SK-N-SH (cell line): ENCODE measurements around the gene AUTS2. TPM values are rescaled to one million over a fixed set of nuclear protein-coding genes. Genes with fewer than 3 reads are reported as not detected.

Source experiments
- CTCF ChIA-PET: fragments of 300-600, 350-600 bp; formaldehyde crosslinking; extraction: SDS; loops from one replicate; lab custom pipeline; 2021; lab: Yijun Ruan, JAX
- POLR2A ChIA-PET: fragments of 350-600 bp; sonication (Branson Sonifier 250); formaldehyde crosslinking; extraction: SDS; loops from one replicate; lab custom pipeline; 2020; ENCODE audit warnings: antibody characterized with exemption, inconsistent platforms; lab: Yijun Ruan, JAX
- DNase-seq: peaks from one replicate; pipeline ENCODE4 v3.0.0; 2012
- H2AFZ ChIP-seq: fragments of 200-600 bp; sonication (generic); 2 replicates; pipeline ENCODE4 v1.8.1; 2016; ENCODE audit warnings: antibody characterized with exemption, mild to moderate bottlenecking, low read depth
- H3F3A ChIP-seq: fragments of 200-600 bp; sonication (generic); replicated peaks from 2 replicates; pipeline ENCODE3; 2016; ENCODE audit warnings: antibody characterized with exemption, mild to moderate bottlenecking; ENCODE audit not compliant: insufficient read depth
- H3K27ac ChIP-seq, 2 experiments: fragments of 200-500 bp in 1 of 2; fragments of 200-600 bp in 1 of 2; sonication (Bioruptor generic) in 1 of 2; sonication (generic), shearing (Covaris generic) in 1 of 2; 2 replicates each; pipeline versions ENCODE4 v1.5.1 to v1.6.1; 2014 to 2016; ENCODE audit warnings: low read depth in 2 of 2, inconsistent platforms in 1 of 2, low read length in 1 of 2, mild to moderate bottlenecking in 1 of 2, mixed read lengths in 1 of 2
- H3K27me3 ChIP-seq: fragments of 200-600 bp; sonication (generic), shearing (Covaris generic); 2 replicates; pipeline ENCODE4 v1.6.1; 2016; ENCODE audit warnings: mixed run types; ENCODE audit not compliant: insufficient read depth
- H3K36me3 ChIP-seq, 2 experiments: fragments of 200-500 bp in 1 of 2; fragments of 200-600 bp in 1 of 2; sonication (Bioruptor generic) in 1 of 2; sonication (generic) in 1 of 2; replicated peaks in 1 of 2; 2 replicates each; pipeline versions ENCODE3 to v1.5.1; 2014 to 2016; ENCODE audit warnings: low read length in 1 of 2, mild to moderate bottlenecking in 1 of 2; ENCODE audit not compliant: insufficient read depth in 2 of 2, control insufficient read depth in 1 of 2
- H3K4me1 ChIP-seq, 2 experiments: fragments of 200-500 bp in 1 of 2; fragments of 200-600 bp in 1 of 2; sonication (Bioruptor generic) in 1 of 2; sonication (generic), shearing (Covaris generic) in 1 of 2; 2 replicates each; pipeline versions ENCODE4 v1.5.1 to v1.6.1; 2014 to 2016; ENCODE audit warnings: low read depth in 1 of 2, low read length in 1 of 2, mixed run types in 1 of 2; ENCODE audit not compliant: insufficient read depth in 2 of 2, control insufficient read depth in 1 of 2
- H3K4me2 ChIP-seq: fragments of 200-600 bp; sonication (generic), shearing (Covaris generic); 2 replicates; pipeline ENCODE4 v1.6.1; 2017; ENCODE audit warnings: mixed run types
- H3K4me3 ChIP-seq, 2 experiments: fragments of 200-500 bp in 1 of 2; fragments of 200-600 bp in 1 of 2; sonication (Bioruptor generic) in 1 of 2; sonication (generic), shearing (Covaris generic) in 1 of 2; 2 replicates each; pipeline versions ENCODE4 v1.5.1 to v1.8.1; 2014 to 2016; ENCODE audit warnings: low read depth in 2 of 2, inconsistent platforms in 1 of 2, low read length in 1 of 2, mild to moderate bottlenecking in 1 of 2, mixed read lengths in 1 of 2, moderate library complexity in 1 of 2
- H3K79me2 ChIP-seq: fragments of 200-600 bp; sonication (generic); 2 replicates; pipeline ENCODE4 v1.8.1; 2017; ENCODE audit warnings: mild to moderate bottlenecking; ENCODE audit not compliant: insufficient read depth
- H3K9ac ChIP-seq: fragments of 200-600 bp; sonication (generic); 2 replicates; pipeline ENCODE4 v1.6.1; 2017; ENCODE audit warnings: mixed run types
- H3K9me2 ChIP-seq: fragments of 200-600 bp; sonication (generic); 2 replicates; pipeline ENCODE4 v1.6.1; 2017; ENCODE audit warnings: mixed run types
- H3K9me3 ChIP-seq: fragments of 200-600 bp; sonication (generic); 2 replicates; pipeline ENCODE4 v1.6.1; 2017; ENCODE audit warnings: mixed run types, mild to moderate bottlenecking, moderate library complexity
- H4K20me1 ChIP-seq: fragments of 200-600 bp; sonication (generic); 2 replicates; pipeline ENCODE4 v1.6.1; 2017; ENCODE audit warnings: mild to moderate bottlenecking, mixed run types; ENCODE audit not compliant: insufficient read depth
- CHD2 ChIP-seq: fragments of 150-350 bp; IDR thresholded peaks from 2 replicates; pipeline ENCODE4 v1.6.1; 2018; ENCODE audit warnings: low read length; ENCODE audit not compliant: partially characterized antibody
- CTCF ChIP-seq: fragments of 200-600 bp; sonication (generic); IDR thresholded peaks from 2 replicates; pipeline ENCODE4 v1.6.1; 2017; ENCODE audit warnings: antibody characterized with exemption, mild to moderate bottlenecking, moderate library complexity
- EP300 ChIP-seq, 2 experiments: IDR thresholded peaks; 2 replicates each; pipeline versions ENCODE4 v1.4.0 to v1.6.1; 2012; ENCODE audit warnings: borderline replicate concordance in 1 of 2, low read depth in 1 of 2, low read length in 1 of 2
- EZH2phosphoT487 ChIP-seq: fragments of 200-600 bp; sonication (generic); IDR thresholded peaks from 2 replicates; pipeline ENCODE4 v1.6.1; 2017; ENCODE audit warnings: low read depth, mixed run types, mild to moderate bottlenecking, antibody characterized with exemption, moderate library complexity, borderline replicate concordance
- FOSL2 ChIP-seq: IDR thresholded peaks from 2 replicates; pipeline ENCODE4 v1.4.0; 2012; ENCODE audit warnings: low read depth, mild to moderate bottlenecking, moderate library complexity, borderline replicate concordance
- FOXM1 ChIP-seq: IDR thresholded peaks from 2 replicates; pipeline ENCODE4 v1.4.0; 2012; ENCODE audit warnings: low read depth, mild to moderate bottlenecking
- IRF3 ChIP-seq: fragments of 150-350 bp; IDR thresholded peaks from 2 replicates; pipeline ENCODE4 v1.6.1; 2016; ENCODE audit warnings: mild to moderate bottlenecking, low read depth, low read length
- JUND ChIP-seq: IDR thresholded peaks from 2 replicates; pipeline ENCODE4 v1.4.0; 2012
- MAX ChIP-seq: IDR thresholded peaks from 2 replicates; pipeline ENCODE4 v1.4.0; 2012; ENCODE audit warnings: low read depth
- MEF2A ChIP-seq: IDR thresholded peaks from 2 replicates; pipeline ENCODE4 v1.4.0; 2012; ENCODE audit warnings: low read depth, borderline replicate concordance
- MXI1 ChIP-seq: IDR thresholded peaks from 2 replicates; pipeline ENCODE4 v1.6.1; 2012; ENCODE audit warnings: mild to moderate bottlenecking, low read depth, low read length, improper control_type of control experiment
- NFIC ChIP-seq: IDR thresholded peaks from 2 replicates; pipeline ENCODE4 v1.4.0; 2012; ENCODE audit warnings: borderline replicate concordance
- NRF1 ChIP-seq: IDR thresholded peaks from 2 replicates; pipeline ENCODE4 v1.6.1; 2012; ENCODE audit warnings: low read depth, mild to moderate bottlenecking, low read length
- POLR2AphosphoS5 ChIP-seq: IDR thresholded peaks from 2 replicates; pipeline ENCODE4 v1.6.1; 2012; ENCODE audit warnings: low read depth, low read length
- RAD21 ChIP-seq: IDR thresholded peaks from 2 replicates; pipeline ENCODE4 v1.6.1; 2012; ENCODE audit warnings: mild to moderate bottlenecking, low read length
- REST ChIP-seq: IDR thresholded peaks from 2 replicates; pipeline ENCODE4 v1.6.1; 2012; ENCODE audit warnings: mild to moderate bottlenecking, low read depth, low read length, moderate library complexity
- RFX5 ChIP-seq: IDR thresholded peaks from 2 replicates; pipeline ENCODE4 v1.6.1; 2012; ENCODE audit warnings: mild to moderate bottlenecking, improper control_type of control experiment, low read length
- RXRA ChIP-seq: IDR thresholded peaks from 2 replicates; pipeline ENCODE4 v1.4.0; 2012; ENCODE audit warnings: low read depth, mild to moderate bottlenecking, borderline replicate concordance
- SMC3 ChIP-seq: IDR thresholded peaks from 2 replicates; pipeline ENCODE4 v1.6.1; 2012; ENCODE audit warnings: low read depth, low read length, improper control_type of control experiment
- TCF12 ChIP-seq: IDR thresholded peaks from 2 replicates; pipeline ENCODE4 v1.4.0; 2012
- USF1 ChIP-seq: IDR thresholded peaks from 2 replicates; pipeline ENCODE4 v1.4.0; 2012; ENCODE audit warnings: low read depth, borderline replicate concordance
- USF2 ChIP-seq: fragments of 150-350 bp; IDR thresholded peaks from 2 replicates; pipeline ENCODE4 v1.6.1; 2017; ENCODE audit warnings: antibody characterized with exemption, low read length, low read depth, borderline replicate concordance
- YY1 ChIP-seq: IDR thresholded peaks from 2 replicates; pipeline ENCODE4 v1.4.0; 2012; ENCODE audit warnings: low read depth, mild to moderate bottlenecking
- WGBS: methylation state at CpG from one replicate; pipeline ENCODE4 v1.1.6; 2017; ENCODE audit warnings: low lambda C conversion rate; 5-methylcytosine and 5-hydroxymethylcytosine counted together
- polyA plus RNA-seq, 3 experiments: library from polyadenylated mRNA; depleted of rRNA; stranded (reverse); fragments of >200 nt; gene quantifications; 2 replicates each; pipeline ENCODE4 v1.2.3, GENCODE V29; 2012

The AUTS2 gene
- polyA plus RNA-seq, 1 of the 3 experiments (the other 2 are of a cell fraction) = 15.6 TPM

- no peaks in the 10 kb centered on the region; the same call in 1 of the 2 replicates for H4K20me1 ChIP-seq
- H3K27me3 ChIP-seq = no peaks in the 10 kb centered on the region
- POLR2A ChIA-PET = interaction anchor here (0.7 kb wide), 2 partner anchors 28 to 100 kb away, joined by 3 read pairs; no protein-coding TSS in a partner anchor
- WGBS = 30% methylated on average over 9 of the region's 9 CpGs
- no peaks in the 10 kb centered on the region for H3K36me3 ChIP-seq
- no peaks in the 10 kb centered on the region for H3K9me2 ChIP-seq
- H3K27ac ChIP-seq = peak overlapping the region; percentile 10 to 79; a peak in 3 of 4 replicates
- H3K79me2 ChIP-seq = no peaks in the 10 kb centered on the region
- DNase-seq = no peak
- CTCF ChIA-PET = interaction anchor here (0.6 to 1.4 kb wide), 4 partner anchors 19 to 294 kb away, joined by 3 read pairs; no protein-coding TSS in a partner anchor
- 0 out of 2 replicates have a peak overlapping the region, but pooled peaks have one; percentile 6 for H2AFZ ChIP-seq
- H3K4me1 ChIP-seq = peaks cover 10 to 18% of the 10 kb centered on the region in 2 experiments; a peak in 3 of 4 replicates
- H3K4me2 ChIP-seq = peak overlapping the region; percentile 21; the same call in 1 of the 2 replicates
- H3K9ac ChIP-seq = no peak overlapping the region
- H3K9me3 ChIP-seq = no peaks in the 10 kb centered on the region
- peaks cover 16% of the 10 kb centered on the region for H3F3A ChIP-seq
- H3K4me3 ChIP-seq = 0 out of 4 replicates have a peak overlapping the region, but pooled peaks of 1 of the 2 experiments have one; percentile 3
- no peak for TF ChIP-seq MAX
- TF ChIP-seq TCF12 = peak; percentile 78
- no peak for TF ChIP-seq RFX5
- no peak for TF ChIP-seq NFIC
- TF ChIP-seq POLR2AphosphoS5 = peak; percentile 17; the same call in 1 of the 2 replicates
- TF ChIP-seq MEF2A = no peak
- no peak for TF ChIP-seq CHD2
- TF ChIP-seq IRF3 = no peak
- no peak for TF ChIP-seq EZH2phosphoT487
- no peak for TF ChIP-seq USF2
- TF ChIP-seq USF1 = no peak
- TF ChIP-seq FOSL2 = no peak
- TF ChIP-seq REST = no peak
- TF ChIP-seq SMC3 = no peak
- peak; percentile 27 to 55; a peak in 2 of 4 replicates for TF ChIP-seq EP300 (IDR thresholded peaks at IDR 0.05; ENCODE audit: borderline replicate concordance in 1 of 2, low read depth in 1 of 2, low read length in 1 of 2)
- TF ChIP-seq RXRA = no peak
- TF ChIP-seq CTCF = no peak
- TF ChIP-seq MXI1 = peak; percentile 44; the same call in 1 of the 2 replicates
- TF ChIP-seq FOXM1 = no peak
- peak; percentile 10; the same call in 1 of the 2 replicates for TF ChIP-seq JUND
- TF ChIP-seq RAD21 = no peak
- TF ChIP-seq YY1 = no peak
- TF ChIP-seq NRF1 = no peak
Observed at GRCh38 chr7:70006261-70006920, 408.1 kb downstream of the AUTS2 start.
